GM18502 (cell line): ENCODE measurements around the gene CAPZA1.
"Not testable (repeated sequence)": the region's sequence is repeated elsewhere in the genome, so short reads cannot be mapped to it uniquely, and the experiment has no call there.

Source experiments
- ATAC-seq: cut with Tn5 transposase; IDR thresholded peaks from one replicate; pipeline ENCODE4 v1.9.1; 2021; ENCODE audit warnings: mild to moderate bottlenecking; ENCODE audit not compliant: unreplicated experiment, poor library complexity

The CAPZA1 gene

GRCh38 chr1:112626193-112626592 is 6.6 kb downstream of the CAPZA1 start:
- no peak for ATAC-seq

GRCh38 chr1:112626887-112627286 is 7.3 kb downstream of the CAPZA1 start:
- no peak for ATAC-seq

GRCh38 chr1:112628516-112628915 is 8.9 kb downstream of the CAPZA1 start:
- ATAC-seq = no peak

GRCh38 chr1:112629256-112629655 is 9.6 kb downstream of the CAPZA1 start:
- no peak for ATAC-seq

- ATAC-seq = no peak
These were observed 14.0 kb downstream of the CAPZA1 start for GRCh38 chr1:112633628-112634027.

- ATAC-seq = no peak
These were observed 14.7 kb downstream of the CAPZA1 start for GRCh38 chr1:112634367-112634766.

GRCh38 chr1:112636056-112636455 is 16.4 kb downstream of the CAPZA1 start:
- no peak for ATAC-seq

- no peak for ATAC-seq
These were observed 17.1 kb downstream of the CAPZA1 start for GRCh38 chr1:112636597-112637253.

- ATAC-seq = no peak
These were observed 17.9 kb downstream of the CAPZA1 start for GRCh38 chr1:112637254-112638109.

GRCh38 chr1:112638110-112638428 is 18.4 kb downstream of the CAPZA1 start:
- no peak for ATAC-seq

GRCh38 chr1:112640437-112640836 is 20.8 kb downstream of the CAPZA1 start:
- ATAC-seq = not testable (repeated sequence)

GRCh38 chr1:112643080-112643479 is 23.4 kb downstream of the CAPZA1 start:
- ATAC-seq = no peak

- no peak for ATAC-seq
These were observed 26.6 kb downstream of the CAPZA1 start for GRCh38 chr1:112646225-112646624.

- no peak for ATAC-seq
These were observed 31.6 kb downstream of the CAPZA1 start for GRCh38 chr1:112651205-112651604.

- no peak for ATAC-seq
These were observed 46.2 kb downstream of the CAPZA1 start for GRCh38 chr1:112665857-112666256.

- ATAC-seq = no peak
These were observed 47.3 kb downstream of the CAPZA1 start for GRCh38 chr1:112666946-112667345.

- no peak for ATAC-seq
These were observed 52.4 kb downstream of the CAPZA1 start for GRCh38 chr1:112672009-112672408.

GRCh38 chr1:112672842-112673241 is 53.2 kb downstream of the CAPZA1 start:
- ATAC-seq = no peak

- peak; percentile 2 for ATAC-seq
These were observed 54.2 kb downstream of the CAPZA1 start for GRCh38 chr1:112673592-112674439.

GRCh38 chr1:112674440-112674985 is 54.9 kb downstream of the CAPZA1 start, which contains the start of gene MOV10:
TSS of gene MOV10 (plus strand) at chr1:112674659. CDS start at chr1:112674913, 254 bp downstream.
- peak; percentile 67 for ATAC-seq
